RWPE2 (cell line): ENCODE data around the gene NSUN7.
"Not testable (repeated sequence)": the region's sequence is repeated elsewhere in the genome, so short reads cannot be mapped to it uniquely, and the experiment has no call there.

Source experiments
- ATAC-seq: fragments of 200-7000 bp; cut with Tn5 transposase; 3 replicates; pipeline ENCODE4 v1.9.1; 2021; ENCODE audit warnings: low read depth
- DNase-seq: peaks from one replicate; pipeline ENCODE4 v3.0.0-alpha.2; 2020; ENCODE audit warnings: low spot score
- H3K27ac ChIP-seq: fragments of 450-650 bp; 2 replicates; pipeline ENCODE4 v1.5.1; 2017; ENCODE audit warnings: mild to moderate bottlenecking; ENCODE audit not compliant: poor library complexity, severe bottlenecking
- H3K27me3 ChIP-seq: fragments of 250-450 bp; sonication (Bioruptor Pico); 2 replicates; pipeline ENCODE4 v1.5.1; 2021; ENCODE audit warnings: mild to moderate bottlenecking, moderate library complexity; ENCODE audit not compliant: insufficient read depth, poor library complexity, severe bottlenecking
- H3K36me3 ChIP-seq: fragments of 250-450 bp; sonication (Bioruptor Pico); 2 replicates; pipeline ENCODE4 v1.5.1; 2020; ENCODE audit warnings: low read depth, mild to moderate bottlenecking, moderate library complexity
- H3K4me1 ChIP-seq: fragments of 250-450 bp; sonication (Bioruptor Pico); 2 replicates; pipeline ENCODE4 v1.5.1; 2021; ENCODE audit warnings: mild to moderate bottlenecking, moderate library complexity; ENCODE audit not compliant: insufficient read depth, poor library complexity, severe bottlenecking
- H3K4me3 ChIP-seq: fragments of 250-450 bp; sonication (Bioruptor Pico); 2 replicates; pipeline ENCODE4 v1.5.1; 2021; ENCODE audit warnings: mild to moderate bottlenecking, moderate library complexity; ENCODE audit not compliant: severe bottlenecking
- H3K9me3 ChIP-seq: fragments of 250-450 bp; sonication (Bioruptor Pico); 2 replicates; pipeline ENCODE4 v1.5.1; 2021; ENCODE audit warnings: mild to moderate bottlenecking, moderate library complexity; ENCODE audit not compliant: severe bottlenecking
- TF ChIP-seq, protein P1 (sequence below): fragments of 450-650 bp; IDR thresholded peaks from one replicate; pipeline ENCODE4 v1.5.1; 2017; ENCODE audit warnings: mild to moderate bottlenecking, moderate library complexity; ENCODE audit not compliant: poor library complexity, severe bottlenecking

NSUN7 gene

DNA sequence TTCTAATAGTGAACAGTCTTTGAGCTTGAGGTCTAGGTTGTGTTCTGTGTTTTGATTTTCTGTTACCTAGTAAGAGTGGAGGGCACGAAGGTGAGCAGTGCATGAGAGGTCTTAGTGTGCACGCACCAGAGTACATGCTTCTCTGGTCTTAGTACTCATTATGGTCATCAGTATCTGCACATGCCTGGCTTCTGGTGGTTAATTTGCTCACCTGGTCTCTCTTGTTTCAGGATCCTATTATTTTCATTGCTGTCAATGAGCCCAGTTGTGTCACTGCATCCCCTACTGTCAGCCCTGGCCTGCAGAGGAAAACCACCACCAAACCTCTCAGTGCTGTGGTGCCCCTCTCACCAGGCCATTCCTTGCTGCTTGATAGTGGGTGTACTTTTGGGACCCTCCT lies 54.8 kb downstream of the NSUN7 start:
- H3K27ac ChIP-seq: no peak overlapping the region
- no peaks in the 10 kb centered on the region for H3K9me3 ChIP-seq
- no peaks in the 10 kb centered on the region for H3K36me3 ChIP-seq
- no peak overlapping the region for H3K4me3 ChIP-seq
- ATAC-seq (peak; percentile 36; the same call in 1 of the 3 replicates), DNase-seq (no peak)
- TF ChIP-seq, protein P1, sequence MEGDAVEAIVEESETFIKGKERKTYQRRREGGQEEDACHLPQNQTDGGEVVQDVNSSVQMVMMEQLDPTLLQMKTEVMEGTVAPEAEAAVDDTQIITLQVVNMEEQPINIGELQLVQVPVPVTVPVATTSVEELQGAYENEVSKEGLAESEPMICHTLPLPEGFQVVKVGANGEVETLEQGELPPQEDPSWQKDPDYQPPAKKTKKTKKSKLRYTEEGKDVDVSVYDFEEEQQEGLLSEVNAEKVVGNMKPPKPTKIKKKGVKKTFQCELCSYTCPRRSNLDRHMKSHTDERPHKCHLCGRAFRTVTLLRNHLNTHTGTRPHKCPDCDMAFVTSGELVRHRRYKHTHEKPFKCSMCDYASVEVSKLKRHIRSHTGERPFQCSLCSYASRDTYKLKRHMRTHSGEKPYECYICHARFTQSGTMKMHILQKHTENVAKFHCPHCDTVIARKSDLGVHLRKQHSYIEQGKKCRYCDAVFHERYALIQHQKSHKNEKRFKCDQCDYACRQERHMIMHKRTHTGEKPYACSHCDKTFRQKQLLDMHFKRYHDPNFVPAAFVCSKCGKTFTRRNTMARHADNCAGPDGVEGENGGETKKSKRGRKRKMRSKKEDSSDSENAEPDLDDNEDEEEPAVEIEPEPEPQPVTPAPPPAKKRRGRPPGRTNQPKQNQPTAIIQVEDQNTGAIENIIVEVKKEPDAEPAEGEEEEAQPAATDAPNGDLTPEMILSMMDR: no peak
- H3K4me1 ChIP-seq: no peaks in the 10 kb centered on the region
- H3K27me3 ChIP-seq: no peaks in the 10 kb centered on the region

DNA sequence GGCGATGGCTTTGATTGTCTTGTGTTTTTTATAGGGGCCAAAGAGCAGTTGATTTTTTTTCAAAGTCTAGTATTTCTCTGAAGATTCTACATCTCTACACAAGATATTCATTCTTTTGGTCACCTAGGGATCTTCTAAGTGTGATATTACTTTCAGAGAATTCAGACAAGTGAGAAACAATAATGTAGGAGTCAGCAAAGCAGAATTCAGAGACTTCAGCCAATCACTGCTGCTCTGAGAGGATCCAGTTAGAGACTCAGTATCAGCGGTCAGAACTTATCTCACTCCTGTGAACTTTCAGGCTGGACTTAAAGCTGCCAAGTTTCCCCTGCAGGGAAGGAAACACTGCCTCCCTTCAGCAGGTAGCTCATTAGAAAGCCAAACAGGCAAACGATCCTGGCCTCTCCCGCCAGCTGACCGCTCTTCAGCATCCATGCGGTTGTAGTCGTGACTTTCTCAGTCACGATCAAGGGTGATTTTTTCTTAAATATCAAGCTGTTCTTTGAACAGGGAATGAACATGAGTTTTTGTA lies 59.2 kb downstream of the NSUN7 start:
- peaks cover 17% of the 10 kb centered on the region for H3K36me3 ChIP-seq
- no peak for DNase-seq
- H3K27me3 ChIP-seq: no peaks in the 10 kb centered on the region
- H3K9me3 ChIP-seq: no peaks in the 10 kb centered on the region
- no peak for ATAC-seq
- no peaks in the 10 kb centered on the region for H3K4me1 ChIP-seq
- no peak overlapping the region for H3K27ac ChIP-seq
- TF ChIP-seq, protein P1: no peak
- H3K4me3 ChIP-seq: no peak overlapping the region

DNA sequence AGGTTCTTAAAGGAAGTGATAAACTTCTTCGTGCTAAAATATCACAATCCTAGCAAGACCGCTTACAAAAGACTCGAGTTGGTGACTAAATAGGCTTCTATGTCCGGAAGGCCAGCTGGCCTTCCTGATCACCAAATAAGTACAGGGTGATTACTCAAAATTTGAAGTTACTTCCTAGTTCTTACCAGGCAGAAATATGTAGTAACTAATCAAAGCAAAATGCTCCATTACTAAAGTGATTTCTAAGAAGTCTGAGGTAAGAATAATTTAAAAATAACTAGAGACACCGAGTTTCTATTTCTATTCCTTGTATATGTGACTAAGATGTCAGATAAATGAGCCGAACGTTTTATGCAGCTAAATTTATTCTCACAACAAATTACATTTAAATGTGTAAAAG lies 62.2 kb downstream of the NSUN7 start:
- DNase-seq (no peak), ATAC-seq (no peak)

DNA sequence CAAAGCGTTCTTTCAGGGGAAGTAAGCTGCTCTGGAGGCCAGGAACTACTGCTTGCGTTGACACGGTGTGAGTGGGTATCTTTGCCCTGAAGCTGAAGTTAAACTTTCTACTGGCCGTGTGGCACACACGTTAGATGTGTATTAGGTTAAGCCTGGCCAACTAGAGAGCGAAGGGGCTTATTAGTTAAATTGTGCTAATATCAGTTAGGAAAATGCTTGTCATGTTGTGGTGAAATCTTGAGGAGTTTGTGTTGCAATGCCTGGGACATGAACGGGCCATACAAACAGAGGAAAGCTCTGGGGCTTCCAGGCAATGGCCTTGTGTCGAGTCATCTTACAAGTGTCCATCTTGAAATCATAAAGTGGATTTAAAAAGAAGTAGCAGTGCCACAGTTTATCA lies 62.6 kb downstream of the NSUN7 start:
- Histone ChIP-seq H3K36me3 (peaks cover 50% of the 10 kb centered on the region), H3K4me1 (no peaks in the 10 kb centered on the region), H3K27ac (no peak overlapping the region), H3K4me3 (no peak overlapping the region), H3K9me3 (no peaks in the 10 kb centered on the region), H3K27me3 (no peaks in the 10 kb centered on the region)
- ATAC-seq (no peak), DNase-seq (no peak)
- TF ChIP-seq, protein P1: no peak

More for the DNA sequence above, 62.2 kb downstream of the NSUN7 start:
- no peak overlapping the region for H3K27ac ChIP-seq
- TF ChIP-seq, protein P1: no peak
- H3K36me3 ChIP-seq: peaks cover 47% of the 10 kb centered on the region
- no peaks in the 10 kb centered on the region for H3K9me3 ChIP-seq
- H3K27me3 ChIP-seq: no peaks in the 10 kb centered on the region
- no peak overlapping the region for H3K4me3 ChIP-seq
- H3K4me1 ChIP-seq: no peaks in the 10 kb centered on the region

DNA sequence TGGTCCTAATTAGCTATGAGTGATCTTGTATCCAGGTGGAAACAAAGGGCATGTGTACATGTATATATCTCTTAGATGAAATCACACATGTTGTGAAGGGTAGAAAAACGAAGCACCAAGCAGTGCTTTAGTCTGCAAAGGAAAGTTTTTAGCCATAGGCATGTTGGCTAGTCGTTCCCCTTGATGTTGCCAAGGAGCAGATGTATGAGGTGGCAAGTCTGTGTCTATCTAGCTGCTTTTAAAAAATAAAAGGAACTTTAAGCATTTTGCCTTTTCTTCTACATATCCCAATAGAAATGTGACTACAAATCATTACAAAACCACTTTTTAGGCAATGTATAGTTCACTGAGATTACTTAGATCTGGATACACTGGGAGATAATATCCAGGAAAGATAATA lies 63.1 kb downstream of the NSUN7 start:
- Histone ChIP-seq H3K4me3 (no peak overlapping the region), H3K9me3 (no peaks in the 10 kb centered on the region), H3K27ac (no peak overlapping the region), H3K36me3 (peaks cover 54% of the 10 kb centered on the region), H3K27me3 (no peaks in the 10 kb centered on the region), H3K4me1 (no peaks in the 10 kb centered on the region)
- TF ChIP-seq, protein P1: no peak
- no peak for ATAC-seq
- DNase-seq: no peak

DNA sequence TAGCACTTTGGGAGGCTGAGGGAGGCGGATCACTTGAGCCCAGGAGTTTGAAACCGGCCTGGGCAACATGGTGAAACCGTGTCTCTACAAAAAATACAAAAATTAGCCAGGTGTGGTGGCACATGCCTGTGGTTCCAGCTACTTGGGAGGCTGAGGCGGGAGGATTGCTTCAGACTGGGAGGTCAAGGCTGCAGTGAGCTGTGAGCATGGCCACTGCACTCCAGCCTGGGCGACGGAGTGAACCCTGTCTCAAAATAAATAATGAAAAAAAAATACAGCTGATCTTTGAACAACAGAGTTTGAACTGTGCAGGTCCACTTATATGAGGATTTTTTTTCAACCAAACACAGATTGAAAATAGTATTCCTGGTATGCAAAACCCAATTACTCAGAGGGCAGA lies 67.4 kb downstream of the NSUN7 start:
- H3K27me3 ChIP-seq, H3K27ac ChIP-seq, H3K4me1 ChIP-seq, DNase-seq, H3K9me3 ChIP-seq, H3K4me3 ChIP-seq, ATAC-seq: not testable (repeated sequence)
- peaks cover 78% of the 10 kb centered on the region for H3K36me3 ChIP-seq
